A549 (cell line): Measurements from ENCODE around the gene LUZP2. TPM values are rescaled to one million over a fixed set of nuclear protein-coding genes. Genes with fewer than 3 reads are reported as not detected.

ENCODE experiments used
- ATAC-seq, 2 experiments: fragments of 200-7000 bp in 1 of 2; fragments of >200 bp in 1 of 2; cut with Nextera tagmentation in 1 of 2; cut with Tn5 transposase in 1 of 2; 3 replicates each; pipeline versions ENCODE4 v1.8.0 to v1.9.1; 2018 to 2020; ENCODE audit warnings: mild to moderate bottlenecking in 1 of 2, moderate library complexity in 1 of 2
- CTCF ChIA-PET: fragments of 300-600 bp; sonication (Branson Sonifier 250); formaldehyde crosslinking; extraction: SDS; loops from one replicate; lab custom pipeline; 2021; ENCODE audit warnings: antibody characterized with exemption, inconsistent platforms; lab: Yijun Ruan, JAX
- POLR2A ChIA-PET: fragments of 350-600 bp; formaldehyde crosslinking; extraction: SDS; loops from one replicate; lab custom pipeline; 2021; ENCODE audit warnings: antibody characterized with exemption, inconsistent platforms; lab: Yijun Ruan, JAX
- DNase-seq, 2 experiments: peaks; one replicate each; pipeline versions ENCODE4 v3.0.0 to v3.0.0-alpha.2; 2011 to 2016; ENCODE audit warnings: low read depth in 1 of 2, low spot score in 1 of 2
- FAIRE-seq: peaks from 2 replicates; lab custom pipeline; 2011; peaks lifted over from hg19 to GRCh38; lab: Jason Lieb, UNC
- H3K27ac ChIP-seq, 2 experiments: fragments of >200 bp; sonication (Bioruptor Twin); formaldehyde crosslinking; 3 replicates each; pipeline ENCODE4 v1.5.1; 2016 to 2017
- H3K4me1 ChIP-seq: fragments of >200 bp; sonication (Bioruptor Twin); formaldehyde crosslinking; 3 replicates; pipeline ENCODE4 v1.6.1; 2016
- H3K4me2 ChIP-seq: fragments of >200 bp; sonication (Bioruptor Twin); formaldehyde crosslinking; 3 replicates; pipeline ENCODE4 v1.6.1; 2016
- H3K4me3 ChIP-seq: fragments of >200 bp; sonication (Bioruptor Twin); formaldehyde crosslinking; 3 replicates; pipeline ENCODE4 v1.5.1; 2016
- H3K9me3 ChIP-seq: fragments of >200 bp; sonication (Bioruptor Twin); formaldehyde crosslinking; 3 replicates; pipeline ENCODE4 v1.6.1; 2016
- BHLHE40 ChIP-seq: IDR thresholded peaks from 2 replicates; pipeline ENCODE4 v1.6.1; 2012; ENCODE audit warnings: low read depth, low read length, inconsistent platforms
- CBX2 ChIP-seq: fragments of 200-600 bp; sonication (generic); IDR thresholded peaks from 2 replicates; pipeline ENCODE4 v1.6.1; 2016; ENCODE audit warnings: low read depth, mild to moderate bottlenecking, borderline replicate concordance
- CEBPB ChIP-seq, 2 experiments: fragments of >200 bp in 1 of 2; sonication (Bioruptor Twin) in 1 of 2; formaldehyde crosslinking in 1 of 2; IDR thresholded peaks; 2 replicates each; pipeline ENCODE4 v1.6.1; 2012 to 2016
- CHD2 ChIP-seq: fragments of 150-350 bp; IDR thresholded peaks from 2 replicates; pipeline ENCODE4 v1.6.1; 2014; ENCODE audit warnings: low read length; ENCODE audit not compliant: partially characterized antibody
- CHD4 ChIP-seq: fragments of 200-600 bp; sonication (generic); IDR thresholded peaks from 2 replicates; pipeline ENCODE4 v1.6.1; 2016; ENCODE audit warnings: antibody characterized with exemption, mild to moderate bottlenecking, borderline replicate concordance
- CTCF ChIP-seq: fragments of >200 bp; sonication (Bioruptor Twin); formaldehyde crosslinking; IDR thresholded peaks from 3 replicates; pipeline ENCODE4 v1.5.1; 2016
- EP300 ChIP-seq, 2 experiments: fragments of >200 bp; sonication (Bioruptor Twin); formaldehyde crosslinking; IDR thresholded peaks; 2 replicates in 1 of 2; 3 replicates in 1 of 2; pipeline ENCODE4 v1.6.1; 2016 to 2017
- HEYL ChIP-seq: fragments of 250-450 bp; sonication (Bioruptor Pico); IDR thresholded peaks from 2 replicates; pipeline ENCODE4 v1.8.0; 2021; ENCODE audit warnings: mild to moderate bottlenecking, moderate library complexity
- HOXA7 ChIP-seq: fragments of 250-450 bp; sonication (Bioruptor Pico); IDR thresholded peaks from 2 replicates; pipeline ENCODE4 v1.5.0; 2020; ENCODE audit warnings: mild to moderate bottlenecking, moderate library complexity
- HOXB13 ChIP-seq: fragments of 250-450 bp; sonication (Bioruptor Pico); IDR thresholded peaks from 2 replicates; pipeline ENCODE4 v1.5.0; 2020; ENCODE audit warnings: low read depth, mild to moderate bottlenecking, moderate library complexity
- KDM5A ChIP-seq: fragments of 200-600 bp; sonication (generic); IDR thresholded peaks from 2 replicates; pipeline ENCODE4 v1.6.1; 2016; ENCODE audit warnings: antibody characterized with exemption, mild to moderate bottlenecking
- MAFK ChIP-seq: fragments of 450-650 bp; IDR thresholded peaks from 2 replicates; pipeline ENCODE4 v1.6.1; 2014; ENCODE audit not compliant: partially characterized antibody
- MAZ ChIP-seq: fragments of 150-350 bp; IDR thresholded peaks from 2 replicates; pipeline ENCODE4 v1.6.1; 2014; ENCODE audit warnings: antibody characterized with exemption, low read depth, low read length, borderline replicate concordance
- MYC ChIP-seq: IDR thresholded peaks from 2 replicates; pipeline ENCODE4 v1.6.1; 2012; ENCODE audit warnings: mild to moderate bottlenecking, inconsistent platforms, low read length, improper control_type of control experiment, borderline replicate concordance
- NFE2L2 ChIP-seq: fragments of 150-350 bp; conservative IDR thresholded peaks from 2 replicates; pipeline ENCODE4 v1.6.1; 2014; ENCODE audit warnings: low read length
- NPAS2 ChIP-seq: fragments of 250-450 bp; sonication (Bioruptor Pico); IDR thresholded peaks from 2 replicates; pipeline ENCODE4 v1.8.0; 2022; ENCODE audit warnings: mild to moderate bottlenecking, moderate library complexity, borderline replicate concordance
- NR3C1 ChIP-seq: fragments of >200 bp; sonication (Bioruptor Twin); formaldehyde crosslinking; IDR thresholded peaks from 3 replicates; pipeline ENCODE4 v1.6.1; 2017
- PHF8 ChIP-seq: fragments of 200-600 bp; sonication (generic); IDR thresholded peaks from 2 replicates; pipeline ENCODE4 v1.6.1; 2016; ENCODE audit warnings: low read depth, mild to moderate bottlenecking, antibody characterized with exemption, moderate library complexity, borderline replicate concordance
- POLR2A ChIP-seq: IDR thresholded peaks from 2 replicates; pipeline ENCODE4 v1.6.1; 2012; ENCODE audit warnings: mild to moderate bottlenecking, low read length
- RFX5 ChIP-seq: fragments of 450-650 bp; IDR thresholded peaks from 2 replicates; pipeline ENCODE4 v1.7.1; 2014; ENCODE audit warnings: antibody characterized with exemption, mild to moderate bottlenecking, moderate library complexity
- SMC3 ChIP-seq: fragments of >200 bp; sonication (Bioruptor Twin); formaldehyde crosslinking; IDR thresholded peaks from 3 replicates; pipeline ENCODE4 v1.6.1; 2018; ENCODE audit warnings: inconsistent platforms
- ZC3H11A ChIP-seq: fragments of 450-650 bp; IDR thresholded peaks from 2 replicates; pipeline ENCODE4 v1.6.1; 2014; ENCODE audit warnings: antibody characterized with exemption, mild to moderate bottlenecking
- ZFP36 ChIP-seq: fragments of 450-650 bp; IDR thresholded peaks from 2 replicates; pipeline ENCODE4 v1.6.1; 2014; ENCODE audit warnings: borderline replicate concordance; ENCODE audit not compliant: partially characterized antibody
- WGBS: methylation state at CpG from one replicate; pipeline ENCODE4 v1.1.6; 2017; ENCODE audit errors: missing lambda C conversion rate; 5-methylcytosine and 5-hydroxymethylcytosine counted together
- polyA plus RNA-seq, 4 experiments: library from polyadenylated mRNA; depleted of rRNA in 3 of 4; stranded (reverse); fragments of >200 nt; fragmentation: RNase III in 1 of 4; extraction: RNeasy Plus Mini Kit Qiagen cat#74134 plus additional on column Dnase treatment in 1 of 4; gene quantifications; 2 replicates in 3 of 4; 3 replicates in 1 of 4; pipeline ENCODE4 v1.2.3, GENCODE V29; 2011 to 2017
- TF ChIP-seq, protein P1 (sequence below): fragments of 200-600 bp; sonication (generic); IDR thresholded peaks from 2 replicates; pipeline ENCODE4 v1.6.1; 2016; ENCODE audit warnings: antibody characterized with exemption, mild to moderate bottlenecking, moderate library complexity
- TF ChIP-seq, protein P2 (sequence below): fragments of >200 bp; sonication (Bioruptor Twin); formaldehyde crosslinking; IDR thresholded peaks from 3 replicates; pipeline ENCODE4 v1.6.1; 2016
- TF ChIP-seq, protein P3 (sequence below): IDR thresholded peaks from 2 replicates; pipeline ENCODE4 v1.6.1; 2012
- TF ChIP-seq, protein P4 (sequence below): fragments of 450-650 bp; IDR thresholded peaks from 2 replicates; pipeline ENCODE4 v1.6.1; 2014; ENCODE audit warnings: antibody characterized with exemption

LUZP2 gene
- polyA plus RNA-seq, 2 of the 4 experiments (the other 2 are of a cell fraction): not detected

- DNase-seq: no peak
- WGBS: 17% methylated on average over 5 of the region's 5 CpGs
Measured at GRCh38 chr11:24747275-24748251, 250.7 kb downstream of the LUZP2 start.

DNA sequence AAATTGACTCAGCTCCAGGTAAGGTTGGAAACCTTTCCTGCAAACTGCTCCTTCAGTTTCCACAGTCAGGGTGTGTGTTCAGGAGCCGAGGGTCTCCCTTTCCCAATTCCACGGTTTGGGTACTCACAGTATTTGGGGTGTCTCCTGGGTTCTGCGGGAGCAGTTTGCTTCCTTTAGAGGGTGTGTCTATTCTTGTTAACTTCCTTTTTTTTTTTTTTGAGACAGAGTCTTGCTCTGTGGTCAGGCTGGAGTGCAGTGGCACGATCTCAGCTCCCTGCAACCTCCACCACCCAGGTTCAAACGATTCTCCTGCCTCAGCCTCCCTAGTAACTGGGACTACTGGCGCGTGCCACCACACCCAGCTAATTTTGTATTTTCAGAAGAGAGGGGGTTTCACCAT, 251.4 kb downstream of the LUZP2 start:
- DNase-seq: no peak
- Histone ChIP-seq H3K9me3 (peaks cover 3% of the 10 kb centered on the region; the same call in 1 of the 3 replicates), H3K4me2 (no peak overlapping the region)
- TF ChIP-seq EP300 (IDR thresholded peaks at IDR 0.05) (no peak), ZC3H11A (no peak), CBX2 (no peak), CEBPB (IDR thresholded peaks at IDR 0.05) (no peak), HEYL (no peak), CHD2 (no peak), HOXB13 (no peak), MAZ (no peak), NR3C1 (no peak), POLR2A (no peak)
- TF ChIP-seq, protein P1, sequence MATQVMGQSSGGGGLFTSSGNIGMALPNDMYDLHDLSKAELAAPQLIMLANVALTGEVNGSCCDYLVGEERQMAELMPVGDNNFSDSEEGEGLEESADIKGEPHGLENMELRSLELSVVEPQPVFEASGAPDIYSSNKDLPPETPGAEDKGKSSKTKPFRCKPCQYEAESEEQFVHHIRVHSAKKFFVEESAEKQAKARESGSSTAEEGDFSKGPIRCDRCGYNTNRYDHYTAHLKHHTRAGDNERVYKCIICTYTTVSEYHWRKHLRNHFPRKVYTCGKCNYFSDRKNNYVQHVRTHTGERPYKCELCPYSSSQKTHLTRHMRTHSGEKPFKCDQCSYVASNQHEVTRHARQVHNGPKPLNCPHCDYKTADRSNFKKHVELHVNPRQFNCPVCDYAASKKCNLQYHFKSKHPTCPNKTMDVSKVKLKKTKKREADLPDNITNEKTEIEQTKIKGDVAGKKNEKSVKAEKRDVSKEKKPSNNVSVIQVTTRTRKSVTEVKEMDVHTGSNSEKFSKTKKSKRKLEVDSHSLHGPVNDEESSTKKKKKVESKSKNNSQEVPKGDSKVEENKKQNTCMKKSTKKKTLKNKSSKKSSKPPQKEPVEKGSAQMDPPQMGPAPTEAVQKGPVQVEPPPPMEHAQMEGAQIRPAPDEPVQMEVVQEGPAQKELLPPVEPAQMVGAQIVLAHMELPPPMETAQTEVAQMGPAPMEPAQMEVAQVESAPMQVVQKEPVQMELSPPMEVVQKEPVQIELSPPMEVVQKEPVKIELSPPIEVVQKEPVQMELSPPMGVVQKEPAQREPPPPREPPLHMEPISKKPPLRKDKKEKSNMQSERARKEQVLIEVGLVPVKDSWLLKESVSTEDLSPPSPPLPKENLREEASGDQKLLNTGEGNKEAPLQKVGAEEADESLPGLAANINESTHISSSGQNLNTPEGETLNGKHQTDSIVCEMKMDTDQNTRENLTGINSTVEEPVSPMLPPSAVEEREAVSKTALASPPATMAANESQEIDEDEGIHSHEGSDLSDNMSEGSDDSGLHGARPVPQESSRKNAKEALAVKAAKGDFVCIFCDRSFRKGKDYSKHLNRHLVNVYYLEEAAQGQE: no peak
- TF ChIP-seq, all 56 proteins: peak for 0
- Histone ChIP-seq H3K4me1 (no peaks in the 10 kb centered on the region), H3K27ac (no peak overlapping the region), H3K4me3 (no peak overlapping the region)
- FAIRE-seq: no peak
- ATAC-seq: no peak
- WGBS: 46% methylated on average over 7 of the region's 7 CpGs
- ChIA-PET CTCF (no interaction called here), POLR2A (no interaction called here)

More at GRCh38 chr11:24747275-24748251, 250.7 kb downstream of the LUZP2 start:
- TF ChIP-seq NFE2L2 (no peak), ZFP36 (no peak), CEBPB (IDR thresholded peaks at IDR 0.05) (no peak)
- TF ChIP-seq, protein P2, sequence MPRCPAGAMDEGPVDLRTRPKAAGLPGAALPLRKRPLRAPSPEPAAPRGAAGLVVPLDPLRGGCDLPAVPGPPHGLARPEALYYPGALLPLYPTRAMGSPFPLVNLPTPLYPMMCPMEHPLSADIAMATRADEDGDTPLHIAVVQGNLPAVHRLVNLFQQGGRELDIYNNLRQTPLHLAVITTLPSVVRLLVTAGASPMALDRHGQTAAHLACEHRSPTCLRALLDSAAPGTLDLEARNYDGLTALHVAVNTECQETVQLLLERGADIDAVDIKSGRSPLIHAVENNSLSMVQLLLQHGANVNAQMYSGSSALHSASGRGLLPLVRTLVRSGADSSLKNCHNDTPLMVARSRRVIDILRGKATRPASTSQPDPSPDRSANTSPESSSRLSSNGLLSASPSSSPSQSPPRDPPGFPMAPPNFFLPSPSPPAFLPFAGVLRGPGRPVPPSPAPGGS: no peak
- ATAC-seq (no peak), FAIRE-seq (no peak)
- ChIA-PET POLR2A (no interaction called here), CTCF (no interaction called here)
- peaks cover 3% of the 10 kb centered on the region; the same call in 1 of the 3 replicates for H3K9me3 ChIP-seq
- H3K4me1 ChIP-seq: no peaks in the 10 kb centered on the region
- no peak overlapping the region for H3K4me2 ChIP-seq
- no peak overlapping the region for H3K27ac ChIP-seq
- no peak overlapping the region for H3K4me3 ChIP-seq

GRCh38 chr11:24754406-24754805, 257.6 kb downstream of the LUZP2 start:
- POLR2A ChIA-PET: no interaction called here
- DNase-seq (no peak), FAIRE-seq (no peak), ATAC-seq (no peak)
- Histone ChIP-seq H3K27ac (no peak overlapping the region), H3K4me2 (no peak overlapping the region), H3K9me3 (no peaks in the 10 kb centered on the region), H3K4me3 (no peak overlapping the region), H3K4me1 (no peaks in the 10 kb centered on the region)
- CTCF ChIA-PET: no interaction called here
- TF ChIP-seq CTCF: no peak
- TF ChIP-seq ZC3H11A: no peak
- no peak for TF ChIP-seq NFE2L2
- no peak for TF ChIP-seq MAFK
- TF ChIP-seq, protein P3, sequence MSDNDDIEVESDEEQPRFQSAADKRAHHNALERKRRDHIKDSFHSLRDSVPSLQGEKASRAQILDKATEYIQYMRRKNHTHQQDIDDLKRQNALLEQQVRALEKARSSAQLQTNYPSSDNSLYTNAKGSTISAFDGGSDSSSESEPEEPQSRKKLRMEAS: no peak
- TF ChIP-seq KDM5A: no peak
- no peak for TF ChIP-seq SMC3
- TF ChIP-seq RFX5: no peak
- no peak for TF ChIP-seq BHLHE40
- TF ChIP-seq HOXA7 (CRISPR knock-in tag): no peak
- TF ChIP-seq MYC: no peak
- TF ChIP-seq, protein P4, sequence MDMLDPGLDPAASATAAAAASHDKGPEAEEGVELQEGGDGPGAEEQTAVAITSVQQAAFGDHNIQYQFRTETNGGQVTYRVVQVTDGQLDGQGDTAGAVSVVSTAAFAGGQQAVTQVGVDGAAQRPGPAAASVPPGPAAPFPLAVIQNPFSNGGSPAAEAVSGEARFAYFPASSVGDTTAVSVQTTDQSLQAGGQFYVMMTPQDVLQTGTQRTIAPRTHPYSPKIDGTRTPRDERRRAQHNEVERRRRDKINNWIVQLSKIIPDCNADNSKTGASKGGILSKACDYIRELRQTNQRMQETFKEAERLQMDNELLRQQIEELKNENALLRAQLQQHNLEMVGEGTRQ: no peak
- TF ChIP-seq CHD4: no peak
- TF ChIP-seq PHF8: no peak
- TF ChIP-seq NPAS2 (CRISPR knock-in tag): no peak
